Breast epithelium (tissue), 3 donors: Measurements from ENCODE around the gene ARHGDIA.

Experiments
- CTCF ChIP-seq, 3 donors: fragments of 450-650 bp; IDR thresholded peaks; one replicate each; pipeline ENCODE4 v1.5.1; 2016 to 2017; ENCODE audit warnings: antibody characterized with exemption in 3 of 3, mild to moderate bottlenecking in 3 of 3, moderate library complexity in 3 of 3
- POLR2A ChIP-seq: fragments of 450-650 bp; IDR thresholded peaks from one replicate; pipeline ENCODE4 v1.6.1; 2016; ENCODE audit warnings: antibody characterized with exemption, mild to moderate bottlenecking, moderate library complexity

GRCh38 chr17:81884968-81885367 is 13.8 kb upstream of the ARHGDIA start:
- TF ChIP-seq CTCF (IDR thresholded peaks at IDR 0.05) = no peak
- no peak for TF ChIP-seq POLR2A
